Measurements from ENCODE around the gene PHLDA3.

GRCh38 chr1:201422436-201423030 is 46.5 kb downstream of the PHLDA3 start:
- TF ChIP-seq CTCF (IDR thresholded peaks at IDR 0.05; ENCODE audit: extremely low read depth in 1 of 2, insufficient read depth in 1 of 2, low read depth in 1 of 2, low read length in 2 of 2), result no peak
- TF ChIP-seq POLR2A (IDR thresholded peaks at IDR 0.05; ENCODE audit: low read depth, low read length), result no peak
- TF ChIP-seq POLR2AphosphoS5 (IDR thresholded peaks at IDR 0.05; ENCODE audit: insufficient read depth, low read depth, low read length), result no peak
- TF ChIP-seq EZH2 (IDR thresholded peaks at IDR 0.05; ENCODE audit: borderline replicate concordance, low read depth, low read length, severe bottlenecking), result no peak
